IMR-90 (cell line): ENCODE measurements around the gene RELT. TPM values are rescaled to one million over a fixed set of nuclear protein-coding genes. Genes with fewer than 3 reads are reported as not detected.

ENCODE experiments used
- ATAC-seq: fragments of 200-7000 bp; cut with Tn5 transposase; 2 replicates; pipeline ENCODE4 v1.9.1; 2020; ENCODE audit warnings: low read depth, mild to moderate bottlenecking, moderate library complexity
- BruUV-seq: library from RNA; stranded (reverse); fragments of 400-500 nt; replicated peaks from 2 replicates; lab custom pipeline; 2021; lab: Mats Ljungman, UMichigan
- CTCF ChIA-PET: fragments of 300-600 bp; formaldehyde crosslinking; extraction: SDS; loops from one replicate; lab custom pipeline; 2021; ENCODE audit warnings: antibody characterized with exemption; lab: Yijun Ruan, JAX
- POLR2A ChIA-PET: fragments of 300-600 bp; sonication (Branson Sonifier 250); formaldehyde crosslinking; loops from one replicate; lab custom pipeline; 2022; ENCODE audit warnings: antibody characterized with exemption; ENCODE audit not compliant: unreplicated experiment; lab: Charles Lee
- DNase-seq: peaks from one replicate; pipeline ENCODE4 v3.0.0; 2013
- H2AFZ ChIP-seq: replicated peaks from 2 replicates; pipeline ENCODE3; 2013; ENCODE audit warnings: low read length, mild to moderate bottlenecking; ENCODE audit not compliant: poor library complexity
- H2AK5ac ChIP-seq: 2 replicates; pipeline ENCODE4 v1.6.1; 2013; ENCODE audit warnings: low read depth, low read length, inconsistent platforms
- H2AK9ac ChIP-seq: replicated peaks from 2 replicates; pipeline ENCODE3; 2013; ENCODE audit warnings: mild to moderate bottlenecking, low read depth, low read length, moderate library complexity; ENCODE audit not compliant: poor library complexity
- H2BK120ac ChIP-seq: 2 replicates; pipeline ENCODE4 v1.6.1; 2013; ENCODE audit warnings: low read depth, low read length, inconsistent platforms
- H2BK15ac ChIP-seq: 3 replicates; pipeline ENCODE4 v1.6.1; 2013; ENCODE audit warnings: low read depth, low read length, inconsistent platforms
- H2BK20ac ChIP-seq: 2 replicates; pipeline ENCODE4 v1.6.1; 2013; ENCODE audit warnings: low read depth, mild to moderate bottlenecking, inconsistent platforms, low read length, moderate library complexity
- H2BK5ac ChIP-seq: 2 replicates; pipeline ENCODE4 v1.6.1; 2013; ENCODE audit warnings: mild to moderate bottlenecking, low read depth, low read length, inconsistent platforms; ENCODE audit not compliant: poor library complexity, severe bottlenecking
- H3K14ac ChIP-seq: replicated peaks from 2 replicates; pipeline ENCODE4 v1.6.1; 2013; ENCODE audit warnings: low read depth, low read length, inconsistent platforms
- H3K18ac ChIP-seq: 2 replicates; pipeline ENCODE4 v1.6.1; 2013; ENCODE audit warnings: low read depth, low read length, control low read depth
- H3K23ac ChIP-seq: 2 replicates; pipeline ENCODE4 v1.6.1; 2013; ENCODE audit warnings: low read depth, low read length, inconsistent platforms
- H3K27ac ChIP-seq: 2 replicates; pipeline ENCODE4 v1.5.1; 2013; ENCODE audit warnings: mild to moderate bottlenecking, control low read depth, low read length; ENCODE audit not compliant: insufficient read depth
- H3K27me3 ChIP-seq: 2 replicates; pipeline ENCODE4 v1.6.1; 2013; ENCODE audit warnings: low read length; ENCODE audit not compliant: control insufficient read depth, insufficient read depth
- H3K36me3 ChIP-seq: 2 replicates; pipeline ENCODE4 v1.6.1; 2013; ENCODE audit warnings: low read length, mixed read lengths; ENCODE audit not compliant: control insufficient read depth, insufficient read depth
- H3K4ac ChIP-seq: 2 replicates; pipeline ENCODE4 v1.6.1; 2013; ENCODE audit warnings: low read depth, low read length, inconsistent platforms
- H3K4me1 ChIP-seq: 2 replicates; pipeline ENCODE4 v1.6.1; 2013; ENCODE audit warnings: low read length, mixed read lengths; ENCODE audit not compliant: control insufficient read depth, insufficient read depth
- H3K4me2 ChIP-seq: 2 replicates; pipeline ENCODE4 v1.6.1; 2013; ENCODE audit warnings: low read depth, mild to moderate bottlenecking, control low read depth, low read length, moderate library complexity
- H3K4me3 ChIP-seq: 2 replicates; pipeline ENCODE4 v1.5.1; 2013; ENCODE audit warnings: low read depth, mild to moderate bottlenecking, control low read depth, low read length, moderate library complexity; ENCODE audit not compliant: insufficient read depth
- H3K56ac ChIP-seq: 2 replicates; pipeline ENCODE4 v1.6.1; 2013; ENCODE audit warnings: low read length, inconsistent platforms; ENCODE audit not compliant: insufficient read depth; ENCODE audit errors: extremely low read depth
- H3K79me1 ChIP-seq, 2 experiments: 2 replicates each; pipeline ENCODE4 v1.6.1; 2013; ENCODE audit warnings: low read length in 2 of 2, inconsistent platforms in 1 of 2, low read depth in 1 of 2
- H3K9ac ChIP-seq: 2 replicates; pipeline ENCODE4 v1.6.1; 2013; ENCODE audit warnings: low read depth, low read length, control low read depth
- H3K9me1 ChIP-seq: 2 replicates; pipeline ENCODE4 v1.6.1; 2013; ENCODE audit warnings: low read length, inconsistent platforms; ENCODE audit not compliant: insufficient read depth
- H3K9me3 ChIP-seq: 2 replicates; pipeline ENCODE4 v1.6.1; 2013; ENCODE audit warnings: low read length; ENCODE audit not compliant: control insufficient read depth, insufficient read depth
- H4K20me1 ChIP-seq: 2 replicates; pipeline ENCODE4 v1.6.1; 2013; ENCODE audit warnings: low read length, inconsistent platforms; ENCODE audit not compliant: insufficient read depth
- H4K5ac ChIP-seq: 2 replicates; pipeline ENCODE4 v1.6.1; 2013; ENCODE audit warnings: mild to moderate bottlenecking, low read depth, low read length, control low read depth
- H4K8ac ChIP-seq, 2 experiments: 2 replicates each; pipeline ENCODE4 v1.6.1; 2013; ENCODE audit warnings: low read depth in 2 of 2, low read length in 2 of 2, control low read depth in 1 of 2, inconsistent platforms in 1 of 2
- H4K91ac ChIP-seq: 2 replicates; pipeline ENCODE4 v1.6.1; 2013; ENCODE audit warnings: low read depth, low read length, inconsistent platforms; ENCODE audit not compliant: insufficient read depth
- MAZ ChIP-seq: IDR thresholded peaks from 2 replicates; pipeline ENCODE4 v1.6.1; 2012; ENCODE audit warnings: low read depth, mild to moderate bottlenecking, low read length, improper control_type of control experiment, moderate library complexity, borderline replicate concordance
- MXI1 ChIP-seq: IDR thresholded peaks from 2 replicates; pipeline ENCODE4 v1.6.1; 2012; ENCODE audit warnings: low read depth, mild to moderate bottlenecking, low read length, moderate library complexity, borderline replicate concordance
- WGBS, 2 experiments: methylation state at CpG; one replicate each; pipeline versions ENCODE4 v1.1.5 to v1.1.7; 2013; ENCODE audit warnings: missing lambda C conversion rate in 2 of 2; ENCODE audit not compliant: insufficient read length in 1 of 2; ENCODE audit errors: extremely low coverage in 2 of 2; 5-methylcytosine and 5-hydroxymethylcytosine counted together
- dilution Hi-C: fragments of 300-500 bp; cut with HindIII; formaldehyde crosslinking; loops from one replicate; pipeline ENCODE4 v1.14.3; 2018; ENCODE audit warnings: low sequenced_read_pairs; ENCODE audit not compliant: unreplicated experiment
- in situ Hi-C: fragments of 300-500 bp; cut with MboI; formaldehyde crosslinking; loops from 3 replicates; pipeline ENCODE4 v1.14.3; 2019; ENCODE audit warnings: low sequenced_read_pairs, inconsistent platforms, mixed read lengths
- intact Hi-C: fragments of 100-400 bp; cut with micrococcal nuclease; formaldehyde crosslinking; loops from 2 replicates; pipeline ENCODE4 v1.10.0; 2022
- polyA plus RNA-seq, 3 experiments: library from polyadenylated mRNA; depleted of rRNA; stranded (reverse); fragments of >200 nt; gene quantifications; 2 replicates each; pipeline ENCODE4 v1.2.3, GENCODE V29; 2012; ENCODE audit warnings: low replicate concordance in 1 of 3
- total RNA-seq: library from RNA; depleted of rRNA; stranded (reverse); fragments of >200 nt; gene quantifications from 2 replicates; pipeline ENCODE4 v1.2.3, GENCODE V29; 2012

The RELT gene
- total and polyA plus RNA-seq, 2 of the 4 experiments (the other 2 are of a cell fraction): 2.3 to 5.3 TPM

DNA sequence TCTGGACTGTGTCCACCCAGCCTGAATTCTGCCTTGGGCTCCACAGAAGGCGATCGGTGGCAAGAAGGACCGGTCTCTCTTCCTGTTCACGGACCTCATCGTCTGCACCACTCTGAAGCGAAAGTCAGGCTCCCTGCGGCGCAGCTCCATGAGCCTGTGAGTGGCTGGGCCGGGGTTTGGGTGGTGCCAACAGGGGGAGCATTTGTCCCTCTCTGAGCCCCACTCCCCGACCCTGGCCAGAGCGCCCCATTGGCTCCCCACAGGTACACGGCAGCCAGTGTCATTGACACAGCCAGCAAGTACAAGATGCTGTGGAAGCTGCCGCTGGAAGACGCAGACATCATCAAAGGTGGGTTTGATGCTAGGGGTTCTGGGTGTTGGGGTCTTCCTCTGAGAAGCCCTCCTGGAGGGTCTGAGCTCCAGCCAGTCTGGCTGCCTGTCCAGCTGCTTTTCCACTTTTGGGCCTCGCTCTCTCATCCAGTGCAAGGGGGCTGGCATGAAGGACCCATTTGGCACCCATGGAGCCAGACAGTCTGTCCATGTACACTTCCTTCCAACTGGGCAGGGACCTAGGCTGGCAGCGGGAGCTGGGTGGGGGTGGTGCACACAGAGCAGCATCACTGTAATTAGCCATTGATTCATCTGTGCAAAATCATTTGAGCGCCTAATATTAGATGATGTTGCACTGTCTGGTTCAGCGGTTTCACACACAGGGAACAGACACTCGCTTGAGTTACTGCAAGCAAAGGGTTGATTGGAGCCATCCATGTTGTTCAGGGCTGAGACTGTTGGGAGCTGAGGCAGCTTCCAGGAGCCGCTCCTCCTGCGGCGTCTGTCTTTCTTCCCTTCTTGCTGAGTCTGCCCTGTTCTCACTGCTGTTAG lies 19.0 kb upstream of the RELT start:
- Histone ChIP-seq H3K18ac (no peak overlapping the region), H3K27me3 (no peaks in the 10 kb centered on the region), H3K56ac (no peak overlapping the region), H2BK5ac (no peak overlapping the region), H3K79me1 (peaks cover 18 to 72% of the 10 kb centered on the region in 2 experiments), H2AFZ (peak overlapping the region; percentile 14), H3K23ac (no peak overlapping the region; the same call in 1 of the 2 replicates), H3K4me1 (peaks cover 9% of the 10 kb centered on the region; the same call in 1 of the 2 replicates), H3K9me3 (no peaks in the 10 kb centered on the region), H2BK20ac (no peak overlapping the region), H4K91ac (no peak overlapping the region), H3K9me1 (peaks cover 10% of the 10 kb centered on the region), H3K4ac (no peak overlapping the region; the same call in 1 of the 2 replicates), H2AK9ac (peak overlapping the region; percentile 74), H2BK120ac (no peak overlapping the region), H2BK15ac (no peak overlapping the region), H3K27ac (no peak overlapping the region), H3K9ac (no peak overlapping the region), H3K4me2 (no peak overlapping the region), H3K14ac (no peak overlapping the region), H3K36me3 (peaks cover 78% of the 10 kb centered on the region), H3K4me3 (no peak overlapping the region), H4K8ac (no peak overlapping the region), H2AK5ac (no peak overlapping the region), H4K20me1 (peaks cover 48% of the 10 kb centered on the region), H4K5ac (no peak overlapping the region)
- no TSS peak for BruUV-seq
- POLR2A ChIA-PET: no interaction called here
- DNase-seq: no peak
- in situ Hi-C loops: no loop called here
- ATAC-seq: no peak
- 100% methylated on average over 5 of the region's 22 CpGs; no CpG with 5 or more reads in 1 of the 2 experiments for WGBS, 2 experiments
- no peak for TF ChIP-seq MXI1
- no peak for TF ChIP-seq MAZ
- intact Hi-C loops: no loop called here
- CTCF ChIA-PET: interaction anchor here (0.5 kb wide), 1 partner anchor 238 kb away, joined by 3 read pairs; no protein-coding TSS in a partner anchor
- dilution Hi-C loops: no loop called here
